HG03103 (cell line): Measurements from ENCODE around the gene FGR.
A peak's percentile ranks its signal among the peaks of the same experiment; 100 is the strongest.
"Not testable (repeated sequence)": the region's sequence is repeated elsewhere in the genome, so short reads cannot be mapped to it uniquely, and the experiment has no call there.

Source experiments
- ATAC-seq: cut with Tn5 transposase; IDR thresholded peaks from one replicate; pipeline ENCODE4 v1.9.1; 2021; ENCODE audit warnings: low read depth; ENCODE audit not compliant: unreplicated experiment

Gene FGR

DNA sequence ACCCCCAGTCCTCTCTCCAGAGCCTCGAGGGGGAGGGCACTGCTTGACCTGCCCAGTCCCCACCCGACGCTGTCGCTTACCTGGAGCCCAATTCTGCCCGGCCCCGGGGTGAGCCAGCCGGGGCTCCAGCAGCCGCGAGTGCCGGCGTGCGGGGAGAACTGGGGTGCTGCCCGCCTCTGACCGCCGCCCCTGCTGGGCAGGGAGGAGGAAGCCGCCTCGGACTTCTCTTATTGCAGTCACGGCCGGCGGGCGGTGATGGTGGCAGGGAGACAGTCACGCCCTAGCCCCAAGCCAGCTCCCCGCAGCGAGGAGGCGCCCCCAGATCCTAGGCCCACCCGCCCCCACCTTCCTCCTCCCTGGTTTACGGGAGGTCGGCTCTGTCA, at the start of gene FGR:
Gene FGR, minus strand, starts transcription at position 201 of the 383 bp plus-strand sequence. CDS start 11,269 bp downstream, outside the sequence.
- no peak for ATAC-seq

DNA sequence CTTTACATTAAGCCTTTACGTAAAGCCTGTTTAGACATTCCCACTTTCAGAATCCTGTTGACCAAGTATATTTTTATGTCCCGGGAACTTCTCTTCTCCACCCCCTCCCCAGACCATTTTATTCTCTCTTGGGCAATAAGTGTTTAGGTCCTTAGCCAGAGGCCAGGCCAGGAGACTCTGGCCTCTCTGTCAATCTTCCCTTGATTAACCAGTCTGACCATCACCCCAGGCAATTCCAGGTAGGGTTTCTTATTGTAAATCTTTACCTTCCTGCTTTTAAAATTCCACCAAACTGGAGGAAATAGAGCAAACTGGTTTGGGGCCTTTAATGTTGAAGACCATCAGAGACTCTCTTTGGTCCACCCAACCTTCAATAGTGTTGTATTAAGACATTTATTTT, 49.2 kb upstream of the FGR start:
- ATAC-seq = no peak

- ATAC-seq = no peak
Measured at GRCh38 chr1:27682351-27682944, 47.5 kb upstream of the FGR start.

- not testable (repeated sequence) for ATAC-seq
Measured at GRCh38 chr1:27681580-27681979, 46.6 kb upstream of the FGR start.

DNA sequence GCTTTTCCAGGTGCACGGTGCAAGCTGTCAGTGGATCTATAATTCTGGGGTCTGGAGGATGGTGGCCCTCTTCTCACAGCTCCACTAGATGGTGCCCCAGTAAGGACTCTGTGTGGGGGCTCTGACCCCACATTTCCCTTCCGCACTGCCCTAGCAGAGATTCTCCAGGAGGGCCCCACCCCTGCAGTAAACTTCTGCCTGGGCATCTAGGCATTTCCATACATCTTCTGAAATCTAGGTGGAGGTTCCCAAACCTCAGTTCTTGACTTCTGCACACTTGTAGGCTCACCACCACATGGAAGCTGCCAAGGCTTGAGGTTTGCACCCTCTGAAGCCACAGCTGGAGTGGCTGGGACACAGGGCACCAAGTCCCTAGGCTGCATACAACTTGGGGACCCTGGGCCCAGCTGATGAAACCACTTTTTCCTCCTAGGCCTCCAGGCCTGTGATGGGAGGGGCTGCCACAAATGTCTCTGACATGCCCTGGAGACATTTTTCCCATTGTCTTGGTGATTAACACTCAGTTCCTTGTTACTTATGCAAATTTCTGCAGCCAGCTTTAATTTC, 45.3 kb upstream of the FGR start:
- ATAC-seq = not testable (repeated sequence)

DNA sequence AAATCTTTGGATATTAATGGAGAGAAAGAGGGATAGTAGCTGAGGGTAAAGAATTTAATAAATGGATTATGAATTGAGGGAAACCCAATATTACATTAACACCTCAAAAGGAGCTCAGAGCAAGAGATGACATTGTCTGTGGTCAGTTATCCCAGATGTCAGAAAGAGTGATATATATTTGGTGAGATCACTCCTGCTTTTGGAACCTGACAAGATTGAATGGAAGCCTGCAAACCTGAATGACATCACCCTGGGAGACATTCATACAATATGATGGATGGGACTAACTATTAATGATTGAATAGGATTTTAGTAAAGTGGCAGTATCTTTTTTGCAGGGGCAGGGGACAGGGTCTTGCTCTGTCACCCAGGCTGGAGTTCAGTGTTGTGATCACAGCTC, 43.8 kb upstream of the FGR start:
- ATAC-seq = no peak

DNA sequence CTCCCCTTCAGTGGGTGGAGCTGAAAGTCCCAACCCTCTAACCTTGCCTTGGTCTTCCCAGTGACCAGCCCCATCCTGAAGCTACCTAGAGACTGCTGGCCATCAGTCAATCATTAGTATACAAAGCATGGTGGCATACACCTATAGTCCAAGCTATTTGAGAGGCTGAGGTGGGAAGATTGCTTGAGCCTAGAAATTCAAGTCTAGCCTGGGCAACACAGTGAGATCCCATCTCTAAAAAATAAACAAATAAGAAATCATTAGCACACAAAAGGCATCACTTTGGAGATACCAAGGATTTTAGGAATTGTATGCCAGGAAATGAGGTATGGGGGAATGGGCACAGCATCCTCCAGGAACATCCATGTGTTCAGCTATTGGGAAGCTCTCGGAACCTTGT, 41.4 kb upstream of the FGR start:
- ATAC-seq = no peak

- ATAC-seq = no peak
Measured at GRCh38 chr1:27672750-27673112, 37.7 kb upstream of the FGR start.

DNA sequence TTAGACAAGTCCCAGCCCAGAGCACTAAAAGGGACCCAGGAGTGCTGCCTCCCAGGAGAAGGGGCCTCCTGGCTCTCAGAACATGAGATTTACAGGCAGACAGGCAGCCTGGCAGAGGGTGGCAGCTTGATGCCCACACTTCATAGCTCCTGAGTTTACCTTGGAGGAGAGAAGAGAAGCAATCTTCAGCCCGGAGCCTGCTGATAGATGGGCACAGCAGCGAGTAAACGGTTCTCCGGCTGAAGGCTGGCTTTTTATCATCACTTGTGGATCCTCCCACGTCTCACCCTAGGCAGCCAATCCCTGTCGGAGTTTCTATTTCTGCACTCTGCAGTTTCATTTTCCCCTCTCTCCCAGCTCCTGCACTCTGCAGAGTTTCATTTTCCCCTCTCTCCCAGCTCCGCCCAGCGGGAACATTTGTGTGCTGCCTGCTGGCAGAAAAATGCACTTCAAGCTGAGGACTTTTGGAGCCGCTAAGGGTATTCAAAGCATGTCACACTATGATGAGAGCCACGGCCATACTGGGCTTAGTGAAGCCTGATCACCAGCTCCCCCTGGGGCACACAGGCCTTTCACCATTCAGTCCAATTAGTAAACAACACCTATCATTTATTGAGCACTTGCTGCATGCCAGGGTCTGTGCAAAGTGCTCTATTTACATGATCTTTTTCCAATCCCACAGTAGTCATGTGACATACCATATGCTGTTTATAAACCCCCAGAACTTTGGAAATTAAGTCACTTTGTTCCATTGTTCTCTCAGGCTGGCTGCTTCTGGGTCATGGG, 37.2 kb upstream of the FGR start, which contains the start of gene IFI6:
Gene IFI6, minus strand, starts transcription at position 229 of the 786 bp plus-strand sequence. CDS start 2,878 bp downstream, outside the sequence.
- peak; percentile 75 for ATAC-seq

GRCh38 chr1:27669876-27670275, 34.9 kb upstream of the FGR start:
- ATAC-seq = no peak

DNA sequence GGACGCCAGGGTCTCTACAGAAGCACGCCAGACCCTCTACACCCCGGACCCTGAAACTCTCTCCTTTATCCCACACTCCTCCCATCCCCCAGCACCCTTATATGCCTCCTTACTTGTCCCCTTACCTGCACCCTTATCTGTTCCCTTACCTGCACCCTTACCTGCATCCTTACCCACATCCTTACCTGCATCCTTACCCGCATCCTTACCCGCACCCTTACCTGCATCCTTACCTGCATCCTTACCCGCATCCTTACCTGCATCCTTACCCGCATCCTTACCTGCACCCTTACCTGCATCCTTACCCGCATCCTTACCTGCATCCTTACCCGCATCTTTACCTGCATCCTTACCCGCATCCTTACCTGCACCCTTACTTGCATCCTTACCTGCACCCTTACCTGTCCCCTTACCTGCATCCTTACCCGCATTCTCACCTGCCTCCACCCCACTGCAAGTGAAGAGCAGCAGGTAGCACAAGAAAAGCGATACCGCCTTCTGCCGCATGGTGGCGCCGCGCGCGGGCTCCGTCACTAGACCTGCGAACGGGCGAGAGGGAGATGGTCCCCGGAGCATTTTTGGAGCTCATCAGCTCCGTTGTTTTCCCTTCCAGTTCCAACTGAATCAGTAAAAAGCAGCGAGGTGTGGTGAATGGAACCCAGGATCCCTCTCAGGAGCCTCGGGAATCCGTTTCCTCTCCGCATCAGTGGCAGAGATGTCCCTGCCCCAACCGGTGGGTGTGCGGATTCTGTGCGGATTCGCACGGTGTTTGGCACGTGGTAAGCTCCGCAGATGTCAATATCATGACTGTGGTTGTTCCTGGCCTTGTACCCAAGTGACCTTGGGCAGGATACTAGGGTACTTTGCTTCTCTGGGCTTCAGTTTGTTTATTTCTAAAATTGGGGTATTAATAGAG, 34.1 kb upstream of the FGR start:
- no peak for ATAC-seq

- ATAC-seq = no peak
Measured at GRCh38 chr1:27668121-27668807, 33.3 kb upstream of the FGR start.

- ATAC-seq = no peak
Measured at GRCh38 chr1:27666791-27667254, 31.8 kb upstream of the FGR start.

DNA sequence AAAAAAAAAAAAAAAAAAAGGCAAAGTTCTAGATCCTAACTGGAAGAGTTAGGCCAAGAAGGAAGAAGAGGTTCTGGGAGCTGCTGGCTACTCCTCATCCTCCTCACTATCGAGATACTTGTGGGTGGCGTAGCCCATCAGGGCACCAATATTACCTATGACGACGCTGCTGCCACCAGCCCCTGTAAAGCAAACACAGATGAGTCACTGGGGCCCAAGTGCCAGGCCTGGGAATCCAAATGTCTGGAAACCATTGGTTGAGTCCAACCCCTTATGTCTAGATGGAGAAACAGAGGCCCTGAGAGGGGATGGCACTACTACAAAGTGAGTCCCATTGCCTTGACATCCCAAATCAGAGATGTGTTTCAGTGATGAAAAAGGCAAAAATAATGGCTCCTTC, 31.3 kb upstream of the FGR start:
- no peak for ATAC-seq

- ATAC-seq = no peak
Measured at GRCh38 chr1:27665016-27665651, 30.1 kb upstream of the FGR start.

- no peak for ATAC-seq
Measured at GRCh38 chr1:27664291-27664690, 29.3 kb upstream of the FGR start.

DNA sequence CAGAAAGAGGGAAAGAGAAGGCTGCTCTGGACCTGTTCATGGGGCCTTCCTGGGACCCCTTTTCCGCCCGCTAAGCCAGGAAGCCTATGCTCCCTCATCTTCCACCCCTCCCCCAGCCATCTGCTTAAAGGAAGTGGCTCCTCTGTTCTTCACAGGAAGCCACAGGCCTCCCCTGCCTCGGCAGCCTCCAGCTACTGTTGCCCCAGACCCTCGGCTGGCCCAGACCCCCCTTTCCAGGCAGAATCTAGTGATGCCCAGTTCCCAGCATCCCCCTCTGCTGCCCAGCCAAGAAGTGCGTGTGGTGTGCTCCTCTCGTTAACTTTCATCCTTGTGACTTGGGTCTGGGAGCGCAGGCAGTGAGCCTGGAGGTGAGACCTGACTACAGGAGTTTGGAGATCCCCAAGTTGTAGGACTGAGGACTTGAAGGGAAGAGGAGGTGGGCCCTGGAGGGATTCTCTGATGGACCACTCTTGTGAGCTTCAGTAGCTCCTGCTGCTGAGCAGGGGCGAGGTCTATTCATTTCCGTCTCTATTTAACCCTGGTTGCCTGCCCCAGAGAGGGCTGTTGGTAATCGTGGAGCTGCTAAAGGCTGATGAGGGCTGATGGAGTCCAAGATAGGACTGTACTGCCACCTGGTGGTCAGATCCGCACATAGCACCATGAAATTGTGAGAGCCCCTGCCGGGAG, 27.9 kb upstream of the FGR start:
- ATAC-seq = no peak

DNA sequence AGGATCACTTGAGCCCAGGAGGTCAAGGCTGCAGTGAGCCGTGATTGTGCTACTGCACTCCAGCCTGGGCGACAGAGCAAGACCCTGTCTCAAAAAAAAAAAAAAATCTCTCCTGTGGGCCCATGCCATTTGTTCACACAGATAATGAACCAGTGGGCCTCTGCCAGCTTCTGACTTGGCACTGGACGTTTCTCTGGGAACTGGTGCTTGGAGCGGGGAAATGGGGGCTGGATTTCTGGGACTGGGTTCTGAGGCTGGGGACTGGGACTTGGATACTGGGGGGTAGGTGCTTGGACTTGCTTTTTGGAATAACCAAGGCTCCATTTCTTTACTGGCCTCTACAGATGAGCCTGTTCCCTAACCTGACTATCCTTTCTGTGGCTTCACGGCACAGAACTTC, 27.3 kb upstream of the FGR start:
- ATAC-seq = no peak

DNA sequence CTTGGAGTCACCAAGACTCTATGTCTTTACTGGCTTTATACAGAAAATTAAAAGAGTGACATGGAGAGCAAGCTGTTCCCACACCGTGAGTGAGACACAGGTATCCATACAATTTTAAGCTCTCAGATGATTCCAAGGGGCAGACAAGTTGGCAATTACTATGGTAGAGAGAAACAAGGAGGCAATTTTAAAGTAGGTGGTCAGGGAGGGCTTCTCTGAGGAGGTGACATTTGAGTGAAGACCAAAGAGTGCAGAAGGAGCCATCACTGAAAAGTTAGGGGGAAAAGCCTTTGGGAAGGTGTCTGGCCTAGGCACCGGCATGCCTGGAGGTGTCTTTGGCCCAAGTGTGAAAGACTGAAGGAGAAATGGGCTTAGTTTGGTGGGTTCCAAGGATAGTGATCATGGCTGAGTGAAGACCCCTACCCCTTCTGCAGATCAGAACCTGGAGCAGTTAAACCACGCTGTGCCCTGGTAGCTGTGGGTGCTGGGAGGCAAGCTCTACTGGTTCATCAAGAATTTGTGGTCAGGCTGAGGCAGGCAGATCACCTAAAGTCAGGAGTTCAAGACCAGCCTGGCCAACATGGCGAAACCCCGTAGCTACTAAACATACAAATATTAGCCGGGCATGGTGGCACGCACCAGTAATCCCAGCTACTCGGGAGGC, 26.6 kb upstream of the FGR start:
- ATAC-seq = no peak
